Measurements from ENCODE around the gene SLC23A1. TPM values are rescaled to one million over a fixed set of nuclear protein-coding genes. Genes with fewer than 3 reads are reported as not detected.

The SLC23A1 gene
- total RNA-seq, 1 experiment from 2014 or later: not detected

GRCh38 chr5:139413963-139414362, 30.9 kb upstream of the SLC23A1 start:
- no peak overlapping the region for H3K27ac ChIP-seq (ENCODE audit: low read depth, low read length, poor library complexity, severe bottlenecking)
- TF ChIP-seq CTCF (conservative IDR thresholded peaks at IDR 0.05; ENCODE audit: low read depth, low read length) (no peak), EZH2 (IDR thresholded peaks at IDR 0.05; ENCODE audit: borderline replicate concordance, low read depth, low read length, poor library complexity, severe bottlenecking) (no peak)
- intact Hi-C loops (cut with micrococcal nuclease; ENCODE audit: unreplicated experiment): no loop called here
- H3K27me3 ChIP-seq (replicated peaks; ENCODE audit: insufficient read depth, low read depth, low read length, poor library complexity): no peaks in the 10 kb centered on the region
- no peaks in the 10 kb centered on the region for H3K36me3 ChIP-seq (ENCODE audit: insufficient read depth, low read length, poor library complexity, severe bottlenecking)
- H3K4me3 ChIP-seq (ENCODE audit: low read depth, low read length, poor library complexity, severe bottlenecking): no peak overlapping the region
- DNase-seq (ENCODE audit: low spot score): no peak
- H3K4me1 ChIP-seq (ENCODE audit: insufficient read depth, low read length, poor library complexity, severe bottlenecking): no peaks in the 10 kb centered on the region
- no TSS peak for BruUV-seq (replicated peaks)
- no peaks in the 10 kb centered on the region for H3K9me3 ChIP-seq (ENCODE audit: low read depth, low read length, poor library complexity, severe bottlenecking)
- ChIA-PET POLR2A (ENCODE audit: low non-redundant PET) (no interaction called here), CTCF (no interaction called here)

- Histone ChIP-seq H3K27ac (ENCODE audit: low read depth, low read length, poor library complexity, severe bottlenecking) (no peak overlapping the region), H3K4me1 (ENCODE audit: insufficient read depth, low read length, poor library complexity, severe bottlenecking) (no peaks in the 10 kb centered on the region), H3K27me3 (replicated peaks; ENCODE audit: insufficient read depth, low read depth, low read length, poor library complexity) (no peaks in the 10 kb centered on the region), H3K9me3 (ENCODE audit: low read depth, low read length, poor library complexity, severe bottlenecking) (no peaks in the 10 kb centered on the region), H3K4me3 (ENCODE audit: low read depth, low read length, poor library complexity, severe bottlenecking) (no peak overlapping the region), H3K36me3 (ENCODE audit: insufficient read depth, low read length, poor library complexity, severe bottlenecking) (no peaks in the 10 kb centered on the region)
- BruUV-seq (replicated peaks): no TSS peak
- ChIA-PET POLR2A (ENCODE audit: low non-redundant PET) (no interaction called here), CTCF (no interaction called here)
- intact Hi-C loops (cut with micrococcal nuclease; ENCODE audit: unreplicated experiment): no loop called here
- no peak for TF ChIP-seq CTCF (conservative IDR thresholded peaks at IDR 0.05; ENCODE audit: low read depth, low read length)
- no peak for TF ChIP-seq EZH2 (IDR thresholded peaks at IDR 0.05; ENCODE audit: borderline replicate concordance, low read depth, low read length, poor library complexity, severe bottlenecking)
- no peak for DNase-seq (ENCODE audit: low spot score)
These were observed 30.1 kb upstream of the SLC23A1 start for GRCh38 chr5:139413153-139413552.

DNA sequence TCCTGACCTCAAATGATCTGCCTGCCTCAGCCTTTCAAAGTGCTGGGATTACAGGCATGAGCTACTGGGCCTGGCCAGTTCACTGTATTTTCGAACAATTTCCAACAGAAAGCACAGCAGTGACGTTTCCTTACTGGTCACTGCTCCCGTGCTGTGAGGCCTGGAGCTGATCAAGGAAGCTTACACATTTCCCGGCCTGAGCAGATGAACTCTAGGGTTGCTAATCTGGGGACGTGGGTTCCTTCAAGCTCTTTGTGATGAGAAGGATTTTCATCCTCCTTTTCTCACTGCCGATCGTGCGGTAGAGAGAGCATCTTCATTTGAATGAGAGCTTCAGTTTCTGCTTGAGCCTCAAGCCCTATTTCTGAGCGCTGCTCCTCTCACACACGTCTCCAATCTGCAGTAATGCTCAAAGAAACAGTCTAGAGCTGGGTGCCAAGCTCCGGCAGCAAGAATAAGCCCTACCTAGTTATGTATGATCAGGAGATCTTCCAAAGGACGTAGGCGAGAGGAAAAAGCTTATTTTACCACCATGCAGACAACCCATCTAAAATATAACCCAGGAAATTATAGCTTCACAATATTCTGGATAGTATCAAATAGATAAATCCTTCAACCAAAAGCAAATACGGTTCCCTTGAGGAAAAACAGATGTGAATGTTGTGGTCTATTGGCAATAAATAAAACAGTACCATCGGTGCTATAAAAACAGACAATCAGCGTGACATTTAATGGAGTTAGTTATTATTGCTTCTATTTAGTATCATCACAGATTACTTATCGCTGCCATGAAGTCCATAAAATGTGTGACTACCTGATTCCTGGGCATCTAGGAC, 28.1 kb upstream of the SLC23A1 start:
- intact Hi-C loops (cut with micrococcal nuclease; ENCODE audit: unreplicated experiment): no loop called here
- H3K27me3 ChIP-seq (replicated peaks; ENCODE audit: insufficient read depth, low read depth, low read length, poor library complexity): no peaks in the 10 kb centered on the region
- no peak overlapping the region for H3K4me3 ChIP-seq (ENCODE audit: low read depth, low read length, poor library complexity, severe bottlenecking)
- CTCF ChIA-PET: no interaction called here
- H3K36me3 ChIP-seq (ENCODE audit: insufficient read depth, low read length, poor library complexity, severe bottlenecking): no peaks in the 10 kb centered on the region
- BruUV-seq (replicated peaks): no TSS peak
- no peak overlapping the region for H3K27ac ChIP-seq (ENCODE audit: low read depth, low read length, poor library complexity, severe bottlenecking)
- H3K9me3 ChIP-seq (ENCODE audit: low read depth, low read length, poor library complexity, severe bottlenecking): no peaks in the 10 kb centered on the region
- no peak for TF ChIP-seq CTCF (conservative IDR thresholded peaks at IDR 0.05; ENCODE audit: low read depth, low read length)
- TF ChIP-seq EZH2 (IDR thresholded peaks at IDR 0.05; ENCODE audit: borderline replicate concordance, low read depth, low read length, poor library complexity, severe bottlenecking): no peak
- no peak for DNase-seq (ENCODE audit: low spot score)
- no peaks in the 10 kb centered on the region for H3K4me1 ChIP-seq (ENCODE audit: insufficient read depth, low read length, poor library complexity, severe bottlenecking)
- POLR2A ChIA-PET (ENCODE audit: low non-redundant PET): interaction anchor here (0.6 kb wide), 1 partner anchor 274 kb away, joined by 3 read pairs; no protein-coding TSS in a partner anchor

All from A673 (cell line).